Peyer's patch (tissue), 4 donors: ENCODE measurements around the gene PRKCA.

ENCODE experiments used
- CTCF ChIP-seq, 6 experiments: fragments of 450-650 bp in 4 of 6; fragments of 200-600 bp in 2 of 6; sonication (generic) in 1 of 6; IDR thresholded peaks; one replicate each; pipeline ENCODE4 v1.5.1; 2017 to 2019; ENCODE audit warnings: antibody characterized with exemption in 6 of 6, mild to moderate bottlenecking in 3 of 6, moderate library complexity in 1 of 6
- POLR2A ChIP-seq, 2 donors: fragments of 450-650 bp; IDR thresholded peaks; one replicate each; pipeline ENCODE4 v1.5.1; 2017; ENCODE audit warnings: antibody characterized with exemption in 2 of 2, mild to moderate bottlenecking in 2 of 2, moderate library complexity in 2 of 2

DNA sequence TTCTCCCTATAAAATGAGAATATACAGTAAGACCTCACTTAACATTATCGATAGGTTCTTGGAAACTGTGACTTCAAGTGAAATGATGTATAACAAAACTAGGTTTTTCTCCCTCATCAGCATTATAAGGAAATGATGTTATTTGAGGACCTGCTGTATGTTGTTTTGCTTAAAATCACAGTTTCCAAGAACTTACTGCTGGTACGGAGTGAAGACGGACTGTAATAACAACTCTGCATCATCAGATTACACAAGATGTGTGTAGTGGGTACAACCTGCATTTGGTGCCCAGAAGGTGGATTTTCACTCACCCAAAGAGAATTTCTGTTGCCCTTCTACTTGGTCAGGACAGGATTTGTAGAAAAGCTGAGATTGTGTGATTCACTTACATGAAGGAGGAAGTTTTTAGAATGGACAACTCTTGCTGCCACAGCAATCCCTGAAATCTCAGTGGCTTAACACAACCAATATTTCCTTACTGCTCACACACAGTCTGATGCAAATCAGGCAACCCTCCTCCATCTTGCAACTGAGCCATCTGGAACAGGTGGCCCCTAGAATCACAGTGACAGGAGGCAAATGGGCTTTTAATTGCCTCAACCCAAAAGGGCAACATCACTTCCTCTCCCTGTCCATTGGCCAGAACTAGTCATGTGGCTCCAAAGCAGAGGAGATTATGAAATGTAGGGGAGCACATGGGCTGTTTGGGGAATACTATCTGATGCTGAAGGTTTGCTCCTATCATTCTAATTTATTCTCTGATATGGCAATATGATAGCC lies 464.9 kb downstream of the PRKCA start:
- TF ChIP-seq CTCF (IDR thresholded peaks at IDR 0.05), result no peak
- no peak for TF ChIP-seq POLR2A (IDR thresholded peaks at IDR 0.05)
